Fibroblast of lung (primary cell): Measurements from ENCODE around the gene ZBTB8B.

Experiments used
- EZH2 ChIP-seq: IDR thresholded peaks from 2 replicates; pipeline ENCODE4 v1.5.1; 2012; ENCODE audit warnings: low read length, control low read depth, mild to moderate bottlenecking; ENCODE audit errors: missing control alignments
- TF ChIP-seq, protein P1 (sequence below), 2 donors: IDR thresholded peaks in 1 of 2; conservative IDR thresholded peaks in 1 of 2; 1 replicate in 1 of 2; 2 replicates in 1 of 2; pipeline ENCODE4 v1.5.1; 2011 to 2012; ENCODE audit warnings: low read length in 2 of 2, control low read depth in 1 of 2, inconsistent platforms in 1 of 2, low read depth in 1 of 2, mild to moderate bottlenecking in 1 of 2

DNA sequence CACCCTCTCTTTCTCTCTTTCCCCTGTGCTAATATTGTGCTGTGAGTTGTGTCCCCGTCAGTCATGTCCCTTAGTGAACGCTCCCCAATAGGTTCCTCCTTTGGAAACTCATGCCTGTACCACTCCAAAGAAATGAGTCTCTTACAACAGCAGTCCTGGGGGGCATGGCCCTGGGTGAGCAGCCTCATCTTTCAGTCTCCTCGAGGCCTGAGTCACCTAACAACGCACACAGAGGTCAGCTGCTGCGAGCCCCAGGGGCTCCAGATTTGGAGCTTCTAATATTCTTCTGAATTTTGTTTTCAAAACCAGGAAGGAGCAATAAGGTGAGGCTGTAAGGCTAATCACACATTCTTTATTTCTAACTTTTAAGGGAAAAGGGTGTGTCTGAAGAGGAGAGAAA, 43.9 kb downstream of the ZBTB8B start:
- TF ChIP-seq EZH2 = no peak
- TF ChIP-seq, protein P1, sequence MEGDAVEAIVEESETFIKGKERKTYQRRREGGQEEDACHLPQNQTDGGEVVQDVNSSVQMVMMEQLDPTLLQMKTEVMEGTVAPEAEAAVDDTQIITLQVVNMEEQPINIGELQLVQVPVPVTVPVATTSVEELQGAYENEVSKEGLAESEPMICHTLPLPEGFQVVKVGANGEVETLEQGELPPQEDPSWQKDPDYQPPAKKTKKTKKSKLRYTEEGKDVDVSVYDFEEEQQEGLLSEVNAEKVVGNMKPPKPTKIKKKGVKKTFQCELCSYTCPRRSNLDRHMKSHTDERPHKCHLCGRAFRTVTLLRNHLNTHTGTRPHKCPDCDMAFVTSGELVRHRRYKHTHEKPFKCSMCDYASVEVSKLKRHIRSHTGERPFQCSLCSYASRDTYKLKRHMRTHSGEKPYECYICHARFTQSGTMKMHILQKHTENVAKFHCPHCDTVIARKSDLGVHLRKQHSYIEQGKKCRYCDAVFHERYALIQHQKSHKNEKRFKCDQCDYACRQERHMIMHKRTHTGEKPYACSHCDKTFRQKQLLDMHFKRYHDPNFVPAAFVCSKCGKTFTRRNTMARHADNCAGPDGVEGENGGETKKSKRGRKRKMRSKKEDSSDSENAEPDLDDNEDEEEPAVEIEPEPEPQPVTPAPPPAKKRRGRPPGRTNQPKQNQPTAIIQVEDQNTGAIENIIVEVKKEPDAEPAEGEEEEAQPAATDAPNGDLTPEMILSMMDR (conservative IDR thresholded peaks at IDR 0.05 in 1 of 2, IDR thresholded peaks at IDR 0.05 in 1 of 2; ENCODE audit: low read depth in 1 of 2, low read length in 2 of 2) = no peak
